CD14-positive monocyte (primary cell): Measurements from ENCODE around the gene IER5. TPM values are rescaled to one million over a fixed set of nuclear protein-coding genes. Genes with fewer than 3 reads are reported as not detected.

Experiments
- DNase-seq, 3 donors: peaks; one replicate each; pipeline ENCODE4 v3.0.0-alpha.2; 2011 to 2022
- H2AFZ ChIP-seq: 2 replicates; pipeline ENCODE4 v1.6.0; 2012; ENCODE audit warnings: mild to moderate bottlenecking, low read depth, low read length, inconsistent platforms; ENCODE audit not compliant: insufficient read depth, poor library complexity, severe bottlenecking
- H3K27ac ChIP-seq, 2 donors: 1 replicate in 1 of 2; 2 replicates in 1 of 2; pipeline ENCODE4 v1.5.1; 2012 to 2013; ENCODE audit warnings: low read length in 2 of 2, control low read depth in 1 of 2, inconsistent platforms in 1 of 2, low read depth in 1 of 2, mild to moderate bottlenecking in 1 of 2
- H3K27me3 ChIP-seq, 2 donors: one replicate each; pipeline versions ENCODE4 v1.6.0 to v1.6.1; 2011 to 2013; ENCODE audit warnings: low read length in 2 of 2; ENCODE audit not compliant: control insufficient read depth in 2 of 2, insufficient read depth in 2 of 2
- H3K36me3 ChIP-seq, 2 donors: replicated peaks in 1 of 2; 1 replicate in 1 of 2; 2 replicates in 1 of 2; pipeline versions ENCODE4 v1.5.1 to v1.6.1; 2012 to 2013; ENCODE audit warnings: low read length in 2 of 2, control low read depth in 1 of 2, inconsistent platforms in 1 of 2, mild to moderate bottlenecking in 1 of 2; ENCODE audit not compliant: insufficient read depth in 2 of 2, control insufficient read depth in 1 of 2
- H3K4me1 ChIP-seq, 2 donors: 1 replicate in 1 of 2; 2 replicates in 1 of 2; pipeline versions ENCODE4 v1.5.1 to v1.6.1; 2012 to 2013; ENCODE audit warnings: low read length in 2 of 2, control low read depth in 1 of 2, inconsistent platforms in 1 of 2, mild to moderate bottlenecking in 1 of 2, moderate library complexity in 1 of 2; ENCODE audit not compliant: insufficient read depth in 2 of 2, control insufficient read depth in 1 of 2
- H3K4me2 ChIP-seq: replicated peaks from 2 replicates; pipeline ENCODE3; 2012; ENCODE audit warnings: low read length, moderate library complexity, mild to moderate bottlenecking; ENCODE audit not compliant: poor library complexity, severe bottlenecking; ENCODE audit errors: extremely low read depth
- H3K4me3 ChIP-seq, 3 experiments: fragments of 200-600 bp in 1 of 3; sonication (generic) in 1 of 3; replicated peaks in 1 of 3; 1 replicate in 2 of 3; 2 replicates in 1 of 3; pipeline ENCODE4 v1.5.1; 2011 to 2013; ENCODE audit warnings: low read length in 3 of 3, mild to moderate bottlenecking in 3 of 3, control low read depth in 2 of 3, low read depth in 2 of 3, inconsistent platforms in 1 of 3, moderate library complexity in 1 of 3
- H3K79me2 ChIP-seq: 2 replicates; pipeline ENCODE4 v1.6.0; 2012; ENCODE audit warnings: mild to moderate bottlenecking, control low read depth, inconsistent platforms, low read length, moderate library complexity; ENCODE audit not compliant: insufficient read depth
- H3K9ac ChIP-seq: 2 replicates; pipeline ENCODE4 v1.6.0; 2017; ENCODE audit warnings: low read length, mild to moderate bottlenecking; ENCODE audit not compliant: insufficient read depth, poor library complexity, severe bottlenecking
- H3K9me3 ChIP-seq, 2 donors: replicated peaks in 1 of 2; 1 replicate in 1 of 2; 2 replicates in 1 of 2; pipeline versions ENCODE4 v1.5.1 to v1.6.1; 2012 to 2013; ENCODE audit warnings: low read length in 2 of 2, control low read depth in 1 of 2; ENCODE audit not compliant: control insufficient read depth in 1 of 2, insufficient read depth in 1 of 2
- H4K20me1 ChIP-seq: 2 replicates; pipeline ENCODE4 v1.6.0; 2012; ENCODE audit warnings: mild to moderate bottlenecking, low read length, control low read depth, moderate library complexity; ENCODE audit not compliant: insufficient read depth
- H3K27ac Mint-ChIP-seq, 7 donors: one replicate each; pipeline ENCODE4 v1.8.0; 2020; ENCODE audit warnings: mild to moderate bottlenecking in 7 of 7, mixed read lengths in 7 of 7, moderate library complexity in 6 of 7, inconsistent platforms in 2 of 7
- H3K27me3 Mint-ChIP-seq, 3 donors: one replicate each; pipeline ENCODE4 v1.8.0; 2021 to 2022; ENCODE audit warnings: low read depth in 3 of 3, mild to moderate bottlenecking in 3 of 3, mixed read lengths in 3 of 3, moderate library complexity in 3 of 3, inconsistent platforms in 1 of 3
- H3K36me3 Mint-ChIP-seq, 2 donors: one replicate each; pipeline ENCODE4 v1.8.0; 2020; ENCODE audit warnings: mixed read lengths in 2 of 2, inconsistent platforms in 1 of 2, mild to moderate bottlenecking in 1 of 2
- H3K4me1 Mint-ChIP-seq: one replicate; pipeline ENCODE4 v1.8.0; 2020; ENCODE audit warnings: mild to moderate bottlenecking, mixed read lengths
- H3K4me3 Mint-ChIP-seq, 2 donors: one replicate each; pipeline ENCODE4 v1.8.0; 2020; ENCODE audit warnings: mild to moderate bottlenecking in 2 of 2, mixed read lengths in 2 of 2, moderate library complexity in 1 of 2
- H3K9me3 Mint-ChIP-seq, 7 donors: one replicate each; pipeline ENCODE4 v1.8.0; 2020 to 2022; ENCODE audit warnings: mixed read lengths in 7 of 7, mild to moderate bottlenecking in 6 of 7, moderate library complexity in 6 of 7, inconsistent platforms in 2 of 7
- whole genome bisulfite sequencing: methylation state at CpG from one replicate; pipeline ENCODE4 v1.1.5; 2013; ENCODE audit warnings: missing lambda C conversion rate; ENCODE audit not compliant: insufficient coverage; 5-methylcytosine and 5-hydroxymethylcytosine counted together
- intact Hi-C, 2 donors: fragments of 100-400 bp; cut with micrococcal nuclease; formaldehyde crosslinking; loops; one replicate each; pipeline versions ENCODE4 v1.15.0 to v1.15.1; 2023
- polyA plus RNA-seq, 3 donors: library from polyadenylated mRNA; depleted of rRNA in 1 of 3; unstranded in 2 of 3; stranded (reverse) in 1 of 3; fragments of 300-500 nt in 2 of 3; fragments of >200 nt in 1 of 3; fragmentation: Illumina TruSeq in 2 of 3; gene quantifications; 1 replicate in 2 of 3; 2 replicates in 1 of 3; pipeline ENCODE4 v1.2.3, GENCODE V29; 2012 to 2021
- TF ChIP-seq, protein P1 (sequence below): fragments of 200-600 bp; IDR thresholded peaks from one replicate; pipeline ENCODE4 v1.8.0; 2022; ENCODE audit warnings: antibody characterized with exemption, mild to moderate bottlenecking

IER5 gene
- polyA plus RNA-seq, 3 donors, result 13.7 to 110 (median 29.0) TPM

DNA sequence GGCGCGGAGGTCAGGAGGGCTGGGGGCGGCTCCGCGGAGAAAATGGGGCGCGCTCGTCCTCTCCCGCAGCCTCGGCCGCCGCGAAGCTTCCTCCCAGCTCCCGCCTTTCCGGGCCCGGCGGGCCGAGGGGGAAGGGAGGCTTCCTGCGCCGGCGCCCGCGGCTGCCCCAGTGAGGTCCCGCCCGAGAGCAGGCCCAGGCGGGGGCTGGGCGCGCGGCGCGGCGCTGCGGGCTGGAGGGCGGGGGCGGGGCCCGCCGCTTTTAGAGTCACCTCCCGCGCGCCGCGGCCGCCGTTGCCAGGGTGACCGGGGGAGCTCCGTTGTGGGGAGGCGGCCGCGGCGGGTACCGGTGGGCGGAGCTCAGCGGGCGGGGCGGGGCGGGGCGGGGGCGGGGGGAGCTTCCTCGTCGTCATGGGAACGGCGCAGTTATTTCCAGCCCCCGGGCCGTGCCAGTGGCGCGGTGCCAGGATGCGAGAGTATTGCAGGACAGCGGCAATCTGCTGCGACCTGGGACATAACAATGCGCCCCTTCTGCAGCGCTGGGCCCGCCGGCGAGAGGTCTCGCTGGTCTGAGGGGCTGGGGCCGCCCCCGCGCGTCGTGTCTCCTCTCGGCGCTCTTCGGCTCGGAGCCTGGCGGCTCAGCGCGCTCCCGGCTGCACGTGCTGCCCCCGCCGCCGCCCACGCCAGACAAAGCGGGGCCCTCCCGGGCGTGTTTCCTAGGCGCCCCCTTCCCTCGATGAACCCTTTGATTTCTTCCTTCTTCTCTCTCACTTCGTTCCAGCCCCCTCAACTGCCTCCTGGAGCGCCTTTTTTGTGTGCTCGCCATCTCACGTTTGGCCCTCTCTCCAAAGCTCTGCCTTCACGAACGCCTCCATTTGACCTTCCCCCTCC is 16.9 kb downstream of the IER5 start:
- H3K4me1 Mint-ChIP-seq, result peaks cover 61% of the 10 kb centered on the region
- Histone ChIP-seq H3K79me2 (no peaks in the 10 kb centered on the region), H3K4me2 (peak overlapping the region; percentile 93), H3K4me1 (peaks cover 46 to 60% of the 10 kb centered on the region in 2 donors), H3K27ac (peak overlapping the region; percentile 62 to 87), H3K9me3 (no peaks in the 10 kb centered on the region), H3K4me3 (peak overlapping the region; percentile 69 to 82 (median 70)), H3K36me3 (no peaks in the 10 kb centered on the region), H3K27me3 (peaks cover 0 to 11% of the 10 kb centered on the region in 2 donors), H4K20me1 (no peaks in the 10 kb centered on the region), H3K9ac (peak overlapping the region; percentile 79), H2AFZ (peak overlapping the region; percentile 83)
- H3K36me3 Mint-ChIP-seq, result peaks cover 0 to 3% of the 10 kb centered on the region in 2 donors
- peaks cover 22 to 31% (median 23%) of the 10 kb centered on the region in 3 donors for H3K27me3 Mint-ChIP-seq
- peak; percentile 88 to 93 (median 90) for DNase-seq
- WGBS, result 2% methylated on average over 85 of the region's 104 CpGs
- H3K4me3 Mint-ChIP-seq, result peak overlapping the region; percentile 84 to 92
- TF ChIP-seq, protein P1, sequence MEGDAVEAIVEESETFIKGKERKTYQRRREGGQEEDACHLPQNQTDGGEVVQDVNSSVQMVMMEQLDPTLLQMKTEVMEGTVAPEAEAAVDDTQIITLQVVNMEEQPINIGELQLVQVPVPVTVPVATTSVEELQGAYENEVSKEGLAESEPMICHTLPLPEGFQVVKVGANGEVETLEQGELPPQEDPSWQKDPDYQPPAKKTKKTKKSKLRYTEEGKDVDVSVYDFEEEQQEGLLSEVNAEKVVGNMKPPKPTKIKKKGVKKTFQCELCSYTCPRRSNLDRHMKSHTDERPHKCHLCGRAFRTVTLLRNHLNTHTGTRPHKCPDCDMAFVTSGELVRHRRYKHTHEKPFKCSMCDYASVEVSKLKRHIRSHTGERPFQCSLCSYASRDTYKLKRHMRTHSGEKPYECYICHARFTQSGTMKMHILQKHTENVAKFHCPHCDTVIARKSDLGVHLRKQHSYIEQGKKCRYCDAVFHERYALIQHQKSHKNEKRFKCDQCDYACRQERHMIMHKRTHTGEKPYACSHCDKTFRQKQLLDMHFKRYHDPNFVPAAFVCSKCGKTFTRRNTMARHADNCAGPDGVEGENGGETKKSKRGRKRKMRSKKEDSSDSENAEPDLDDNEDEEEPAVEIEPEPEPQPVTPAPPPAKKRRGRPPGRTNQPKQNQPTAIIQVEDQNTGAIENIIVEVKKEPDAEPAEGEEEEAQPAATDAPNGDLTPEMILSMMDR, result no peak
- peaks cover 0 to 1% (median 0%) of the 10 kb centered on the region in 7 donors for H3K9me3 Mint-ChIP-seq
- H3K27ac Mint-ChIP-seq, result peak overlapping the region; percentile 80 to 90 (median 89)
- intact Hi-C loops, result loop anchor here (2.0 to 5.0 kb wide), 2 partner anchors 15 to 37 kb away; no protein-coding TSS in a partner anchor

DNA sequence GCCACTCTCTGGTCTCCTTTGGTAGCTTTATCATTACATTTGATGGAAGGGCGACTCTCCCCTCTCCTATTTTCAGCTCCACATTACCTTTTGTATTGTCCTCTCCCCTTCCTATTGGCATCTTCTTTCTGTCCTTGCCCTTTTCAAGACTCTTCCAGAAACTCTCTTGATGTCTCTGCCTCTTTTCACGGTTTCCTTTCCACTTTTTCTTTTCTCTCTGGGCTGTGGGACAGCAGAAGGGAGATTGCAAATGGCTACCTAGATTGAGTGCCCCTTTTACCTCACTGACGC is 17.5 kb downstream of the IER5 start:
- H3K79me2 ChIP-seq, result no peaks in the 10 kb centered on the region
- peaks cover 0 to 11% of the 10 kb centered on the region in 2 donors for H3K27me3 ChIP-seq
- intact Hi-C loops, result loop anchor here in 1 of 2 donors (5.0 kb wide), 1 partner anchor 36 kb away; no protein-coding TSS in a partner anchor
- Mint-ChIP-seq H3K27ac (peak overlapping the region; percentile 21 to 89 (median 79)), H3K4me3 (peak overlapping the region; percentile 73 to 88), H3K27me3 (peaks cover 18 to 29% (median 19%) of the 10 kb centered on the region in 3 donors), H3K4me1 (peaks cover 55% of the 10 kb centered on the region), H3K9me3 (peaks cover 0 to 1% (median 0%) of the 10 kb centered on the region in 7 donors), H3K36me3 (peaks cover 0 to 3% of the 10 kb centered on the region in 2 donors)
- H3K36me3 ChIP-seq, result no peaks in the 10 kb centered on the region
- WGBS, result 67% methylated on average over 1 of the region's 3 CpGs
- H3K9me3 ChIP-seq, result no peaks in the 10 kb centered on the region
- H3K4me1 ChIP-seq, result peaks cover 45 to 58% of the 10 kb centered on the region in 2 donors
- H3K4me3 ChIP-seq, result peak overlapping the region in 1 of 3 experiments; percentile 66
- H4K20me1 ChIP-seq, result no peaks in the 10 kb centered on the region
- H2AFZ ChIP-seq, result peak overlapping the region; percentile 65
- no peak overlapping the region for H3K9ac ChIP-seq
- no peak for DNase-seq
- TF ChIP-seq, protein P1, result no peak
- no peak overlapping the region for H3K27ac ChIP-seq
- peak overlapping the region; percentile 74 for H3K4me2 ChIP-seq
